ENCODE results near the gene POC1B. TPM values are rescaled to one million over a fixed set of nuclear protein-coding genes. Genes with fewer than 3 reads are reported as not detected.

The POC1B gene
- total RNA-seq, 1 experiment from 2014 or later = 13.6 TPM

- H3K27ac ChIP-seq = no peak overlapping the region
- intact Hi-C loops (cut with micrococcal nuclease; ENCODE audit: unreplicated experiment) = loop anchor here (5.0 kb wide), 1 partner anchor 81 kb away; no protein-coding TSS in a partner anchor
- H3F3A ChIP-seq (ENCODE audit: insufficient read depth, low read depth) = peaks cover 13% of the 10 kb centered on the region; the same call in 1 of the 2 replicates
- BruUV-seq (replicated peaks) = no TSS peak
- no peaks in the 10 kb centered on the region for H3K36me3 ChIP-seq (ENCODE audit: low read depth)
- CTCF ChIA-PET = no interaction called here
- peak in 1 of 2 experiments; percentile 17 for DNase-seq
- TF ChIP-seq EZH2 (IDR thresholded peaks at IDR 0.05; ENCODE audit: low read depth) = no peak
- TF ChIP-seq CTCF (conservative IDR thresholded peaks at IDR 0.05) = no peak
- no peak overlapping the region for H3K4me3 ChIP-seq
- peaks cover 25% of the 10 kb centered on the region for H3K4me1 ChIP-seq (replicated peaks; ENCODE audit: insufficient read depth)
- no peaks in the 10 kb centered on the region for H3K27me3 ChIP-seq (ENCODE audit: insufficient read depth, low read depth)
- no peak overlapping the region for H3K4me2 ChIP-seq
- no peak overlapping the region for H2AFZ ChIP-seq
- no peaks in the 10 kb centered on the region for H3K79me2 ChIP-seq (ENCODE audit: low read depth)
- H3K9me2 ChIP-seq (ENCODE audit: insufficient read depth) = no peaks in the 10 kb centered on the region
- peaks cover 5% of the 10 kb centered on the region for H3K9me3 ChIP-seq (ENCODE audit: insufficient read depth, low read depth)
- POLR2A ChIA-PET (ENCODE audit: unreplicated experiment) = no interaction called here
- no peaks in the 10 kb centered on the region for H4K20me1 ChIP-seq (ENCODE audit: insufficient read depth)
Measured at GRCh38 chr12:89370850-89371249, 155.0 kb downstream of the POC1B start.

- Histone ChIP-seq H3F3A (ENCODE audit: insufficient read depth, low read depth) (peaks cover 13% of the 10 kb centered on the region; the same call in 1 of the 2 replicates), H3K4me2 (no peak overlapping the region), H3K27me3 (ENCODE audit: insufficient read depth, low read depth) (no peaks in the 10 kb centered on the region), H3K9me3 (ENCODE audit: insufficient read depth, low read depth) (peaks cover 5% of the 10 kb centered on the region), H3K27ac (no peak overlapping the region), H4K20me1 (ENCODE audit: insufficient read depth) (no peaks in the 10 kb centered on the region), H3K4me3 (no peak overlapping the region), H2AFZ (no peak overlapping the region), H3K79me2 (ENCODE audit: low read depth) (no peaks in the 10 kb centered on the region), H3K36me3 (ENCODE audit: low read depth) (no peaks in the 10 kb centered on the region), H3K9me2 (ENCODE audit: insufficient read depth) (no peaks in the 10 kb centered on the region), H3K4me1 (replicated peaks; ENCODE audit: insufficient read depth) (peaks cover 25% of the 10 kb centered on the region)
- ChIA-PET POLR2A (ENCODE audit: unreplicated experiment) (no interaction called here), CTCF (no interaction called here)
- no peak for DNase-seq
- no peak for TF ChIP-seq CTCF (conservative IDR thresholded peaks at IDR 0.05)
- no peak for TF ChIP-seq EZH2 (IDR thresholded peaks at IDR 0.05; ENCODE audit: low read depth)
- no TSS peak for BruUV-seq (replicated peaks)
- intact Hi-C loops (cut with micrococcal nuclease; ENCODE audit: unreplicated experiment) = loop anchor here (5.0 kb wide), 1 partner anchor 82 kb away; no protein-coding TSS in a partner anchor
Measured at GRCh38 chr12:89370421-89370831, 155.4 kb downstream of the POC1B start.

Other genes starting within 250 kb of the POC1B start
- 14.1 and 18.3 TPM in 2 replicates for gene DUSP6, start 173.5 kb downstream of the POC1B start, total RNA-seq (2021)
- 3.2 and 3.7 TPM in 2 replicates for gene GALNT4, start 1.3 kb downstream of the POC1B start, total RNA-seq (2021)
- 29.4 and 32.0 TPM in 2 replicates for gene ATP2B1, start 182.8 kb upstream of the POC1B start, total RNA-seq (2021)